GM18508 (cell line): Measurements from ENCODE around the gene SERBP1.
"Not testable (repeated sequence)": the region's sequence is repeated elsewhere in the genome, so short reads cannot be mapped to it uniquely, and the experiment has no call there.

Experiments used
- ATAC-seq: cut with Tn5 transposase; IDR thresholded peaks from one replicate; pipeline ENCODE4 v1.9.1; 2021; ENCODE audit warnings: moderate number of reproducible peaks; ENCODE audit not compliant: insufficient read depth, unreplicated experiment

Gene SERBP1

DNA sequence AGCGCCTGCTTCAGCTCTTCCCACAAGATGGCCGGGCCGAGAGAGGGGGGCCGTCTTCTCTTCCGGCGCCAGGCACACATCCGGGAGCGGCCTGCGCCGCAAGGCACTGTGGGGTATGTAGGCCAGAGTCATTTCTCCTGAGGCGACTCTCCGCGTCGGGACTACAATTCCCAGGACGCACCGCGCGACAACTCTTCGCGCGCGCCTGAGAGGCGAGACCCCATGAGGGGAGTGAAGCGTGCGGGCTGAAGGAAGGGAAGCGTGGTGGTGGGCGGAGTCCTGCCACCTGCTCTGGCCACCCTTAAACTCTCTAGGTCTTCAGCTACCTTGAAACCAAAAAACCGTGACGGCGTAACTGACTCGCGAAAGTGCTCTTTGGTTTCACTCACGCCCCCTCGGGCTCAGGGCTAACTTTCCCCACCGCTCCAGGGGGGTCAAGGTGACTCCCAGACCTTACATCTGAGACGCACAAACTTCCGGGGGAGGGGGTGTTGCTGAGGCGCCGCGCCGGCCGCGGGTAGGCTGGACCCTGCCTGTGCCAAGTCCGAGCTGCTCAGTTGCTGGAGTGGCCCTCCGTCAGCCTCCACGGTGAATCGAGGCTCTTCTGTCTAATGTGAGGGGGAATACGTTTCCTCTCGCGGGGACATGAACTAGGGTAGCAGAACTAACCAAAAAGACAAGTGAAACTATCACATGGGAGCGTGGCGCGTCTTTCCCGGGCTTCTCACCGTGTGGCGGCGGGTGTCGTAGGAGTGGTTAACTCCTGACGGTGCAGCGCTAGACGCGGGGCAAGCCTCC is at the start of gene SERBP1:
Gene SERBP1 (minus strand): TSS at position 45 of the 798 bp plus-strand sequence. CDS start 102 bp downstream, outside the sequence.
- peak; percentile 73 for ATAC-seq

DNA sequence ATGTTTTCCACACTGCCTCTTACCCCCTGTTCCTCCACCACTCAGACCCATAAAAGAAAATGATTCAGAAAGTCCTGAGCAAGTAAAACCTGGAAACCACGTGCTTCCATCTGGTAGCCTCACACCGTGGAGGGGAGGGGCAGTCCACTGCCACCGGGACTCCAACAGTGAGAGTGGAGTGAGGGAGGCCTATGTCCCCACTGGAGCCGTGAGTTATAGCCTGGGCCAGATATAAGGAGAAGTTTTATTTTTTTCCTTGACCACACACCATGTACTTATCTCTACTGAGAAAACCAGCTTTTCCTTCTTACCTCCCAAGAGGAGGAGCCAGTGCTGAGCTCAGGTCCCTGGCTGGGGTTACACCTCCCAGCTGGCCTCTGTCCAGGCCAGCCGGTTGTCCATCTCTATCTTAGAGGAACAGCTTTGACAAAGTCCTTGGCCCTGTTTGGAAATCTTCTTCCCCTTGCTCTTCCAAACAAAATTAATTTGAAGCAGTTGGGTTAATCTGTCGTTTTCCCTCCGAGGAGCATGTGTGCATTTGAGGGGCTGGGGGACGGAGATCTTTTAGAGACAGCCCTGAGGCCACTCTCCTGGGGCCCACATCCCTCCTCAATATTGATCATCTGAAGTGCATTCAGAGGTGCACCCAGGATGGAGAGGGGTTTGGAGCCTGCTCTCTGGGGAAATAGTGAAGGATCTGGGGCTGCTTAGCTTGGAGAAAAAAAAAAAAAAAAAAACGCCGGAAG is 49.1 kb upstream of the SERBP1 start:
- no peak for ATAC-seq

DNA sequence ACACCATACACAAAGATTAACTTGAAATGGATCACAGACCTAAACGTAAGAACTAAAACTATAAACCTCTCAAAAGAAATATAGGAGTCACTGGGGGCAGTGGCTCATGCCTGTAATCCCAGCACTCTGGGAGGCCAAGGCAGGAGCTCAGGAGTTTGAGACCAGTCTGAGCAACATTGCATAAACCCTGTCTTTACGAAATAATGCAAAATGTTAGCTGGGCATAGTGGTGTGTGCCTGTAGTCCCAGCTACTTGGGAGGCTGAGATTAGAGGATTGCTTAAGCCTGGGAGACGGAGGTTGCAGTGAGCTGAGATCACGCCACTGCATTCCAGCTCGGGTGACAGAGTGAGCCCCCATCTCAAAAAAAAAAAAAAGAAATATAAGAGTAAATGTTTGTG is 46.7 kb upstream of the SERBP1 start:
- no peak for ATAC-seq

GRCh38 chr1:67476006-67476482 is 45.8 kb upstream of the SERBP1 start:
- ATAC-seq: no peak

DNA sequence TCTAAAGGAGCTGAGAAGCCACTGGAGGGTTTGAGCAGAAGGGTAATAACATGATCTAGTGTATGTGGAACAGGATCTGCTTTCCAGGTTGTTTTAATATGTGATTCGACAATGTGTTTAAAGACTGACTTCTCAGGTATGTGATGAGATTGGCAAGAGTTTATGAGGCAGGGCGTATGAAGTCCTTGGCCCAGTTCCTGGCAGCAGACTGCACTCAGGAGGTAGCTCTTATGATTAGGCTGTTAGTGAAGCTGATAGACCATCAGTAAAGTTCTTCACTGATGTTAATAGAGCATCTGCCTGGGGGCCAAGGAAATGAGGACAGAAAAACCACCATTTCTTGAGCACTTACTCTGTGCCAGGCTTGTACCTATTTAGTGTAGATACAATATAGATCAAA is 41.9 kb upstream of the SERBP1 start:
- no peak for ATAC-seq

GRCh38 chr1:67469431-67469830 is 39.2 kb upstream of the SERBP1 start:
- ATAC-seq: no peak

GRCh38 chr1:67468066-67468718 is 38.0 kb upstream of the SERBP1 start:
- ATAC-seq: no peak

DNA sequence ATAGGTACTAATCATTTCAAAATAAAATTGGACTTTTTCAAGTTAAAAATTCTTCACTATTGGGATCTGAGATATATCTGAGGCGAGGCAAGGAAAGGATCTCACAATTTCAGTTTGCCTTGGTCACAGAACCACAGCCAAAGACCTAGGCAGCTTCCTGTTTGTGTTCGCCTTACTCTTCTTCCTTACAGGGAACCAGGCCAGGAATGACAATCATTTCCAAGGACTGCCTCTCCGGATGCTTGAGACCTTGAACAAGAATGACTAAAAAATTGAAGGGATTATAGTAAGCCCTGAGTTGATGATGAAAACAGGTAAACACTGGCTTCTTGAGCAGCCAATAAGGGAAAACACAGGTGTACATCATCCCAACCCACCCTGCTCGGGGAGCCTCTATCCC is 35.2 kb upstream of the SERBP1 start:
- no peak for ATAC-seq

DNA sequence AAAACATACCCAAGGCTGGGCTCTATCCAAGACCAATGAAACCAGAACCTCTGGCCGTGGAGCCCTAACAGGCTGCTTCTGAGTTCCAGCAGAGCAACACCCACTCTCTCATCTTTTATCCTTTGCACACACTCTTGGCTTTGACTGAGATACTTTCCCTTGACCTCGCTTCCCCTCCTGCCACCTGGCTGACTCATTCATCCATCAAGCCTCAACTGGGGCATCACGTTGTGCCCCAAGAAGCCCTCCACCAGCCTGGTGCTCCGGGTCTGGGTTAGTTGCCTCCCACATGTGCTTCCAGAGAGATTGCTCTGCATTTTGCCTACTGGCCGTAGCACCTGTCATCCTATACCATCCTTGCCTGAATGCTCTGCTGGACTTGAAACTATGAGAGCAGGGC is 34.5 kb upstream of the SERBP1 start:
- no peak for ATAC-seq

DNA sequence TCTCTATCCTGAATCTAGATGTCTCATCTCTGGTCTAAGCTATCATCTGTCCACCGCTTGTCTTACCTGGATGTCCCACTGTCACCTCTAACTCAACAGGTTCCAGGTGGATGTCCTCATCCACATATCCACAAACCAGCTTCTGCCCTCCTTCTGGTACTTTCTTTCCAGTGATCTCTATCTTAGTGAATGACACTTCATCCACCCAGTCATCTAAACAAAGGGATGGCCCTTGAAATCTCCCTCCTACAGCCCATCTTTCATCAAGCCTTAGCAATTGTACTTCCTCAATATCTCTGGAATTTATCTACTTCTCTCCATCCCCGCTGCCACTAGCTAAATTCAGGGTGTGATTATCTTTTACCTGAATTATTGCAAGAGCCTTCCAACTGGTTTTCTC is 33.9 kb upstream of the SERBP1 start:
- ATAC-seq: no peak

DNA sequence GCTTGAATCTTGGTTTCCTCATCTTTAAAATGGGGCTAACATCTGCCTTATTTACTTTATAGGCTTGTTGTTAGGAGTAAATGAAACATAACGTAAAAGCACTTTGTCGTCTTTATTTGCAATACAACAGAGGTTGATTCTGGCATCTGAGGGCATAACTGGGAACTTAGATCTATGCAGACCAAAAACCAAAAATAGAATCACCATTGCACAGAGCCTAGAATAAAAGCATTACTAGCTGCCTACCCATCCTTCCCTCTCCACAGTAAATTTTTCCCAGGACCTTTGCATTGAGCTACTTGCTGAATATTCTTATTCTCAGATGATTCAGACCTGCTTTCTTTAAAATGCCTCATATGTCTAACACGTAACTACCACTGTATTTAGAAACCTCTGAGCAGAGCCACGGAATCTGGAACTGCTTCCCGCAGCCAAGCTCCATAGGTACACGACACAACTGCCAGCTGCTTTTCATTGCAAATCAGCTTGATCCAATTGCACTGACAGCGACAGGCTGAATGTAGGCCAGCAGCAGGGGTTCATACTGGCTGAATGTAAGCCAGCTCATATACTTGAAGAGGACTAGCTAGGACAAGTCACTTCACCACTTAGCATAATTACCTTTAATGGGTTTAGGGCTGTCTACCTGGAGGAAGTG is 33.2 kb upstream of the SERBP1 start:
- ATAC-seq: no peak

DNA sequence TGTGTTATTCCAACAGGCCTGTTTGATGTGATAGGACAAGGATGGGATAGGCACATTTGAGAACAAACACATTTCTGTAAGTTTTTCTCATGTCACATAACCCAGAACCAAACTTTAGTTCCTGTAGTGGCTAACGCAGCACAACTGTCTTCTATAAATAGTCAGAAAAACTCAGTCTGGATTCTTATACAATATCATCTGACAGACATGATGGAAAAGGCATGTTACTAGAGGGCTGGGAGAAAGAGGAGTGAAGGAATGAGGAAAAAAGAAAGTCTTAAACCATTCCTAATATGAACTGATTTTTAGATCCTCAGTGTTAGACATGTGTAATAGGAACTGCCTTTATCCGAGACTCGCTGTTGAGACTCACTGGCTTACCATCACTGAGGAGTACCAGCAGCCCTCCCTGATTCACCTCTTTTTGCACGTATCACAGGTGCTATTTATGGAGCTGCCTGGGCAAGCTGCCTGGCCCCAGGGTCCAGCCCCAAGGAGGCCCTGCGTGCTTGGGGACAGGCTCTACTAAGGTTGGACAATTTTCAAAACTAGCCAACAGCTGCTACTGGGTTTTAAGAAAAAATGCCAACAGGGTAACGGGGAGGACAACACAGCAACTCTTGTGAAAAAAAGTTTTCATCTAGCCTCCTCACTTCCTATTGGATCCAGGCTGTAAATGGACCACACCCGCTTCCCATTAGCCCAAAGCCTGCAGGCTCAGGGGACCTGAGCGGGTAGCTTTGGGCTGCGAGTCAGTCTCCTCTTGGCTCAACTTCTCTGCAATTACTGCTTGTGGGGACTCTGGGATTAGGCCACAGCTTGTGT is 30.7 kb upstream of the SERBP1 start:
- no peak for ATAC-seq

DNA sequence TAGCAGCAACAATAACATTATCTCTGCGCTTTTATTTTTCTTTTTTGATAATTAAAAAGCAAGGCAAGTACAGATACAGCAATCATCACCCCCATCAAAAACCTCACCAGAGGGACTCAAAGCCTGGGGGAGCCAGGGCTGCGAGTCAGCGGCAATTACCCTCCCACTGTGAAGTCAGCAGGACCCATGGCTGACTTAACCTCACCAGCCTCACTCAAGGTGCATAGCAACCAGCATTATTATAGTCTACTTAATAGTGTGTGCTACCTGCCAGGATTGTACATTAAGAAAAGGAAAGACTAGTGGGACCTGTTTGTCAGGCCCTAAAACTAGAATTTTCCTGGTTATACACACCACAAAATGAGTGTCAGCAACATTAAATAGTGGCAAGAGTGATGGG is 28.9 kb upstream of the SERBP1 start:
- no peak for ATAC-seq

DNA sequence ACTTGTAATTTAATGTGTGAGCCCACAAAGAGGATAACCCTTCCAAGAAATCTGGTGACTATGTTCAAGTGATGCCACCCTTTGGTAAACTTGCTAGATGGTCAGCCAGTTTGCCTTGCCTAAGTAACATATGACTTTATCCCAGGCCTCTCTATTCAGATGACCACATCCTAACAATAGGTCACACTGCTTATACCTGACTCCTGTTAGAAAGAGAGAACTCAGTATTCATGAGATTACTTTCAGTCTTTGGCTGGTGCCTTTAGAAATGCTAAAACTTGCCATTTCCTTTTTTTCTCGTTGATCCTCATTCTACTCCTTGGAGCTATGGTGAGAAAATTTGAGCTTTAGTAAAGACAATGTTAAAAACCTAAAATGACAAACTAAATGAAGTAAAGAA is 28.5 kb upstream of the SERBP1 start:
- no peak for ATAC-seq

DNA sequence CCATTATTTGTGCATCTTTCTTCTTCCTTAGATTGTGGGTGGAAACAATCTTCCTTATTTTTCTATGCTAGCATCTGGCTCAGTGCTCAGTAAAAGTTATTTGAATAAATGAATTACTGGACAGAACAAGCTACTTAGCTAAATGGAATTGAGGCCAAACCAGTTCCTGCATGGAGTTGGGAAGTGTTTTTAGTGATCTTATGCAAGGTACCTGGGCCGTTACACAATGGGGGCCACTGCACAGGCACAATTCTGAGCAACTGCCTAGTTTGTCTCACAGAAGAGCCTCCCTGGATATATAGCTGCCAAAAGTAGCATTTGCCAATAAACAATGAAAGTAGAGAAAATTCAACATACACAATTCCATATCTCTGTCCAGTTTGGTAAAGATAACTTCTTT is 27.0 kb upstream of the SERBP1 start:
- ATAC-seq: no peak

- ATAC-seq: no peak
Measured at GRCh38 chr1:67451815-67452214, 21.6 kb upstream of the SERBP1 start.

GRCh38 chr1:67451356-67451755 is 21.2 kb upstream of the SERBP1 start:
- ATAC-seq: no peak

DNA sequence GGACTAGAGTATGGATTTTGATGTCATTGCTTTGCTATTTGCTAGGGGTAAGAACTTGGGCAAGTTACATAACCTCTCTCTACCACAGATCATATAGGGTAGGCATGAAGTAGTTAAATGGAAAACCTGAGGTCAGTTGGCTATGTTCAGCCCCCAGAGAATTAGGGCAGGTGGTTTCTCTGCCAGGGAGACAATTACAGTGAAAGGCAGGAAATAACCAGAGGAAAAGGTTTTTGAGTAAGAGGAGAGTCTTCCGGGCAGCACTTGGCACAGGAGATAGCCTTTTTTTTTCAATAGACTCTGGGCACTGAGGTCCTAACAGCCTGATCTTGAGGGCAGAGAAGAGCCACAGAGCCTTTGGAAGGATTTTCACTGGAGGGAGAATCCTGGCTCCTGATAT is 16.7 kb upstream of the SERBP1 start:
- no peak for ATAC-seq

DNA sequence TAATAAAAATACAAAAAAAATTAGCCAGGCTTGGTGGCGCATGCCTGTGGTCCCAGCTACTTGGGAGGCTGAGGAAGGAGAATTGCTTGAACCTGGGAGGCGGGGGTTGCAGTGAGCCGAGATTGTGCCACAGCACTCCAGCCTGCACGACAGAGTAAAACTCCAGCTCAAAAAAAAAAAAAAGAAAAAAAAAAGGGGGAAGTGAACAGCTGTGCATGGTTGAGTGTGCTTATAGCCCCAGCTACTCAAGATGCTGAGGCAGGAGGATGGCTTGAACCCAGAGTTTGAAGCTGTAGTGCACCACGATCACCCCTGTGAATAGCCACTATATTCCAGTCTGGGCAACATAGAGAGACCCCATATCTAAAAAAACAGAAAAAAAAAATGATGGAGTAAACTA is 15.8 kb upstream of the SERBP1 start:
- not testable (repeated sequence) for ATAC-seq
